GM18519 (cell line): ENCODE data around the gene MSH2.
"Not testable (repeated sequence)": the region's sequence is repeated elsewhere in the genome, so short reads cannot be mapped to it uniquely, and the experiment has no call there.

Experiments used
- ATAC-seq: cut with Tn5 transposase; IDR thresholded peaks from one replicate; pipeline ENCODE4 v1.9.1; 2021; ENCODE audit warnings: mild to moderate bottlenecking, moderate library complexity; ENCODE audit not compliant: unreplicated experiment, low FRiP score

MSH2 gene

DNA sequence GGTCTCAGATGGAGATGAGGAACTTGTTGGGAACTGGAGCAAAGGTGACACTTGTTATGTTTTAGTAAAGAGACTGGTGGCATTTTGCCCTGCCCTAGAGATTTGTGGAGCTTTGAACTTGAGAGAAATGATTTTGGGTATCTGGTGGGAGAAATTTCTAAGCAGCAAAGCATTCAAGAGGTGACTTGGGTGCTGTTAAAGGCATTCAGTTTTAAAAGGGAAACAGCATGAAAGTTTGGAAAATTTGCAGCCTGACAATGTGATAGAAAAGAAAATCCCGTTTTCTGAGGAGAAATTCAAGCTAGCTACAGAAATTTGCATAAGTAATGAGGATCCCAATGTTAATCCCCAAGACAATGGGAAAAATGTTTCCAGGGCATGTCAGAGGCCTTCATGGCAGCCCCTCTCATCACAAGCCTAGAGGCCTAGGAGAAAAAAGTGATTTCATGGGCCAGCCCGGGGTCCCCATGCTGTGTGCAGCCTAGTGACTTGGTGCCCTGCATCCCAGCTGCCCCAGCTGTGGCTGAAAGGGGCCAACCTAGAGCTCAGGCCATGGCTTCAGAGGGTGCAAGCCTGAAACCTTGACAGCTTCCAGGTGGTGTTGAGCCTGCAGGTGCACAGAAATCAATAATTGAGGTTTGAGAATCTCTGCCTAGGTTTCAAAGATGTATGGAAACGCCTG is 3.8 kb downstream of the MSH2 start:
- not testable (repeated sequence) for ATAC-seq

DNA sequence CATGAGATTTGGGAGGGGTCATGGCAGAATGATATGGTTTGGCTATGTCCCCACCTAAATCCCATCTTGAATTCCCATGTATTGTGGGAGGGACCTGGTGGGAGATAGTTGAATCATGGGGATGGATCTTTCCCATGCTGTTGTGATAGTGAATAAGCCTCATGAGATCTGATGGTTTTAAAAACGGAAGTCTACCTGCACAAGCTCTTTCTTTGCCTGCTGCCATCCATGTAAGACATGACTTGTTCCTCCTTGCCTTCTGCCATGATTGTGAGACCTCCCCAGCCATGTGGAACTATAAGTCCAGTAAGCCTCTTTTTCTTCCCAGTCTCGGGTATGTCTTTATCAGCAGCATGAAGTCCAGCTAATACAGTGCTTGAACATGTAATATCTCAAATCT is 5.0 kb downstream of the MSH2 start:
- ATAC-seq = not testable (repeated sequence)

DNA sequence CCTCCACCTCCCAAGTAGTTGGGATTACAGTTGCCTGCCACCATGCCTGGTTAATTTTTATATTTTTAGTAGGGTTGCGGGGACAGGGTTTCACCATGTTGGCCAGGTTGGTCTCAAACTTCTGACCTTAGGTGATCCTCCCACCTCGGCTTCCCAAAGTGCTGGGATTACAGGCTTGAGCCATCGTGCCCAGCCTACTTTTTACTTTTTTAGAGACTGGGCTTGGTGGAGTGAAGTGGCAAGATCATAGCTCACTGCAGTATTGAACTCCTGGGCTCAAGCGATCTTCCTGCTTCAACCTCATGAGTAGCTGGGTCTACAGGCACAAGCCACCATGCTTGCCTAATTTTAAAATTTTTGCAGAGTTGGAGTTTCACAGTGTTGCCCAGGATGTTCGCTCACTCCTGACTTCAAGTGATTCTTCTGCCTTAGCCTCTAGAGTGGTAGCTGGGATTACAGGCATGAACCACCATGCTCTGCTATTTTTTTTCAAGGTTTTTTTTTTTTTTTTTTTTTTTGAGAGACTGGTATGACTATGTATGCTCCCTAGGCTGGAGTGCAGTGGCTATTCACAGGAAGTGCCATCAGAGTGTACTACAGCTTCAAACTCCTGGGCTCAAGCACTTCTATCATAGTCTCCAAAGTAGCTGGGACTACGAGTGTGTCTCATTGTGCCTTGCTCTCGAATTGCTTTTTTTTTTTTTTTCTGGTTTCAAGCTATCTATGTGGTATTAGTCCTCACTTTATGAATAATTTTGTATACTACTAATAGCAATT is 11.9 kb downstream of the MSH2 start:
- ATAC-seq = no peak

DNA sequence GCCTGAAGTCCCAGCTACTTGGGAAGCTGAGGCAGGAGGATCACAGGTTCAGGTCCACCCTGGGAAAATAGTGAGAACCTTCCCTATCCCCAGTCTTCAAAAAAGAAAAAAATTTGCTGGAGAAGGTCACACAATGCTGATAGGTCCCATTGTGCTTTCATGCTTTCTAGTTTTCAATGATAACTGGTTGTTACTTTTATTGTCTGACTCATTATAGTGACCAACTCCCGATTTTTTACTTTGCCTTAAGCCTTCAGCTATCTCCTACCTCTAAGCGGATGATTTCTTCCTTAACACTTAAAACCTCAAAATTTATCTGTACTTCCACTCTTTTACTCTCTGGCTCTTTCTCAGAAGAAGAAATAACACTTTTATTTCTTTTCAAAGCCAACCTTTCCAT is 17.3 kb downstream of the MSH2 start:
- ATAC-seq = no peak

DNA sequence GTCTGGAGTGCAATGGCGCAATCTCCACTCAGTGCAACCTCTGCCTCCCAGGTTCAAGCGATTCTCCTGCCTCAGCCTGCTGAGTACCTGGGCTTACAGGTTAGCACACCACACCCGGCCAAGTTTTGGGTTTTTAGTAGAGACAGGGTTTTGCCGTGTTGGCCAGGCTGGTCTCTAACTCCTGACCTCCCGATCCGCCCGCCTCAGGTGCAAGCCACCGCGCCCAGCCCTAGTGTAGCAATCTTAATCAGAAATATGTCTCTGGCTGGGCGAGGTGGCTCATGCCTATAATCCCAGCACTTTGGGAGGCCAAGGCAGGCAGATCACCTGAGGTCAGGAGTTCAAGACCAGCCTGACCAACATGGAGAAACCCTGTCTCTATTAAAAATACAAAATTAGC is 17.7 kb downstream of the MSH2 start:
- not testable (repeated sequence) for ATAC-seq

DNA sequence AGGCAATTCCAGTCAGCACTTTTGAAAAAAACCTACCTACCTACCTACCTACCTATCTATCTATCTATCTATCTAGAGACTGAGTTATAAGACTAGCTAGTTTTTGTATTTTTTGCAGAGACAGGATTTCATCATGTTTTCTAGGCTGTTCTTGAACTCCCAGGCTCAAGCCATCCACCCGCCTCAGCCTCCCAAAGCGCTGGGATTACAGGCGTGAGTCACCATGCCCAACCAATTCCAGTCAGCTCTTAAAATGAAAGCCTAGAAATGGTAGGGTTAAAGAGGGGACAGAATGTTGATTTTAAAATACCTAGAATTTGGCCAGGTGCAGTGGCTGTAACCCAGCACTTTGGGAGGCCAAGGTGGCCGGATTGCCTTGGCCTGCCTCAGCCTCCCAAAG is 19.1 kb downstream of the MSH2 start:
- ATAC-seq = no peak

DNA sequence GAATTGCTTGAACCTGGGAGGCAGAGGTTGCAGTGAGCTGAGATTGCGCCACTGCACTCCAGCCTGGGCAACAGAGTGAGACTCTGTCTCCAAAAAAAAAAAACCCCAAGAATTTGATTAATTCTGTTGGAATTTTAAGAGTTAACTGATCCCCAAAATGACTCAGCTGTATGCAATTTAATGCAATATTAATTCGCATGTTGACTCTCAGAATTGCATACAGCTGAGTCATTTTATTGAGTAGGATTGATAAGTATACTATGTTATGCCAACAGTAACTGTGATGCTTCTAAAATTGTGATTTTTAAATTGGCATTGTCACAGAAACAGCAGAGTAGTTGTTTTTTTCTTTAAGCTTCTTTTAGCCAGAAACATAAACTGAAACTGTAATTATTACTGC is 19.6 kb downstream of the MSH2 start:
- no peak for ATAC-seq

DNA sequence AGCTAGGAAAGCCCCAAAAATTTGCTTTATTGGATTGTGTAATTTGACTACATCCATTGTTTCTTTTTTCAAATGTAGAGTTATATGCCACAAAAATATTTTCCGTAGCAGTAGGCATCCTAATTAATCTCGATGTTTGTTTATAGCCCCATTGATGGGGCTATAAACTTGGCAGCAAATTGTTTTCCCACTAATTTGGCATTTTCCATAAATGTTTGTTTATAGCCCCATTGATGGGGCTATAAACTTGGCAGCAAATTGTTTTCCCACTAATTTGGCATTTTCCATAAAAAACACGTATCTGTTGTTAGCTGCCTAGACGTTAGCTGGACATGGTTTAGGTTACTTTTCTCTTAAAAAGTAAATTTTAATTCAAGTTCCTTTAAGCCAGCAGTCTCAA is 23.8 kb downstream of the MSH2 start:
- ATAC-seq = no peak

DNA sequence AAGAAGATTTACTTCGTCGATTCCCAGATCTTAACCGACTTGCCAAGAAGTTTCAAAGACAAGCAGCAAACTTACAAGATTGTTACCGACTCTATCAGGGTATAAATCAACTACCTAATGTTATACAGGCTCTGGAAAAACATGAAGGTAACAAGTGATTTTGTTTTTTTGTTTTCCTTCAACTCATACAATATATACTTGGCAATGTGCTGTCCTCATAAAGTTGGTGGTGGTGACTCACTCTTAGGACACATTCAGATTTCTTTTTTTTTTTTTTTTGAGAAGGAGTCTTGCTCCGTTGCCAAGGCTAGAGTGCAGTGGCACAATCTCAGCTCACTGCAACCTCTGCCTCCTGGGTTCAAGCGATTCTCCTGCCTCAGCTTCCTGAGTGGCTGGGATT is 26.8 kb downstream of the MSH2 start:
- ATAC-seq = no peak

DNA sequence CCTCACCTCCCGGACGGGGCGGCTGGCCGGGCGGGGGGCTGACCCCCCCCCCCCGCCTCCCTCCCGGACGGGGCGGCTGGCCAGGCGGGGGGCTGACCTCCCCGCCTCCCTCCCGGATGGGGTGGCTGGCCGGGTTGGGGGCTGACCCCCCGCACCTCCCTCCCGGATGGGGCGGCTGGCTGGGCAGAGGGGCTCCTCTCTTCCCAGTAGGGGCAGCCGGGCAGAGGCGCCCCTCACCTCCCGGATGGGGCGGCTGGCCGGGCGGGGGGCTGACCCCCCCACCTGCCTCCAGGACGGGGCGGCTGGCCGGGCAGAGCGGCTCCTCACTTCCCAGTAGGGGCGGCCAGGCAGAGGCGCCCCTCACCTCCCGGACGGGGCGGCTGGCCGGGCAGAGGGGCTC is 30.1 kb downstream of the MSH2 start:
- ATAC-seq = not testable (repeated sequence)

DNA sequence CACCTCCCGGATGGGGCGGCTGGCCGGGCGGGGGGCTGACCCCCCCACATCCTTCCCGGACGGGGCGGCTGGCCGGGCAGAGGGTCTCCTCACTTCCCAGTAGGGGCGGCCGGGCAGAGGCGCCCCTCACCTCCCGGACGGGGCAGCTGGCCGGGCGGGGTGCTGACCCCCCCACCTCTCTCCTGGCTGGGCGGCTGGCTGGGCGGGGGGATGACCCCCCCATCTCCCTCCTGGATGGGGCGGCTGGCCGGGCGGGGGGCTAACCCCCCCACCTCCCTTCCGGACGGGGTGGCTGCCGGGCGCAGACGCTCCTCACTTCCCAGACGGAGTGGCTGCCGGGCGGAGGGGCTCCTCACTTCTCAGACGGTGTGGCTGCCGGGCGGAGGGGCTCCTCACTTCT is 30.5 kb downstream of the MSH2 start:
- not testable (repeated sequence) for ATAC-seq

DNA sequence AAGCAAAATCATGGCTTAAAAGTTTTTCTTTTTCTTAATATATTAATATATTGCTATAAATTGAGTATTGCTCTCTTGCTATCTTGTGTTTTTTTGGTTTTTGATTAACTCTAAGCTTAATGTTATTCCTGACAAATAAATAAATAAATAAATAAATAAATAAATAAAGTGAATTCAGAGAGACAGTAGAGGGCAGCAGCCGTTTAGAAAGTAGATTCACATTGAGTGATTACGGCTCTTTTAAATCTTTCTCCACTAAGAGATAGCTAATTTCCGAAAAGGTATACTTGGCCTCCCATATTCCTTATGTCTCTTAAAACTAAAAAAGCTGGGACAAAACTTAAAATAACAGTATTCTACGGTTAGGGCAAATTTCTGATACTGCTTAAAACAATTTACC is 34.3 kb downstream of the MSH2 start:
- no peak for ATAC-seq

DNA sequence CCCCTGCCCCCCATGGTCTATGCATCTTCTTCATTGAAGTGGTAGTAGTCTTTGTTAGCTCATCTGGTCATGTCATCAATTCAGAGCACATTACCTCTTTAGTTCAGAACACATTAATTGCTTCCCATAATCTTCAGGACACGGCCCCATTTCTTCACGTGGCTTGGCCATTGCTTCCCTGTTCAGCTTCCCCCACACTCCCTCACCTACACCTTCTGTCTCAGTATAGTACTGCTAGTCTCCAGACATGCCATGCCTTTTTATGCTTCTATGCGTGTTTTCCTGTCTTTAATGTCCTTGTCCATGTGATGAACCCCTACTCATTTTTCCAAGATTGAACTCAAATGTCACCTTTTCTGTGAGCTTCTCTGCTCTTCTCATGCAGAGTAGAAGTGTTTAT is 35.1 kb downstream of the MSH2 start:
- ATAC-seq = no peak

DNA sequence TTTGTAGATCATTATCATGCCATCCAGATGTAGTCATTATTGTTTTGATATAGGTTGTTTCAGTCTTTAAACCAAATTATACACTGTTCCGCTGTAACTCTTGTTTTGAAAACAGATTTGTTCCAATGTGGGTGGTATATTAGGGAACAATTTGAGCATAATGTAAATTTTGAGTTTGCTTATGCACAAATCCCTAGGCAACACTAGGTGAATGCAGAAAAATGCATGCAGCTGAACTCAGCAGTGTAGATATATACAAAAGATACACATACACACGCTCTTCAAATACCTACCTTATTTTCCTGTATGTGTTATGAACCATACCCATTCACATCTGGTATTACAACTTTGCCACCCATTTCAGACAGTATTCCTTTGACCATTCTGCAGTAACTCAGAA is 35.8 kb downstream of the MSH2 start:
- ATAC-seq = no peak

DNA sequence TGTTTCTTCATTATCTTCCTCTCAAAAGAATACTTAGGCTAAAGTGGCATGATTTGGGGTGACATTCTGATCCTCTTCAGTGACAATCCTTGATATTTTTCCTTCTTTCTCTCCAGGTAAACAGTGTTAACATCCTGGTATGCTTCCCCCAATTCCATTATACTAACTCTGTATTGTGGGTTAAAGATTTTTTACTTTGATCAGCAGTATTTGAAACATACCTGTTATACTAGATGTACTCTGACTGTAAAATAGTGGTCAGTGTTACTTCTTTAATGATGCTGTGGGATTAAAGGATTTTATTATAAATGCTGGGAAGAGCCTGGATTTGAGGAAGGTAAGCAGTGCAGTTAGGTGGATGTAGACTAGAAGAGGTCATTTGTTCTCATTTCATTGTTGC is 48.8 kb downstream of the MSH2 start:
- ATAC-seq = no peak

DNA sequence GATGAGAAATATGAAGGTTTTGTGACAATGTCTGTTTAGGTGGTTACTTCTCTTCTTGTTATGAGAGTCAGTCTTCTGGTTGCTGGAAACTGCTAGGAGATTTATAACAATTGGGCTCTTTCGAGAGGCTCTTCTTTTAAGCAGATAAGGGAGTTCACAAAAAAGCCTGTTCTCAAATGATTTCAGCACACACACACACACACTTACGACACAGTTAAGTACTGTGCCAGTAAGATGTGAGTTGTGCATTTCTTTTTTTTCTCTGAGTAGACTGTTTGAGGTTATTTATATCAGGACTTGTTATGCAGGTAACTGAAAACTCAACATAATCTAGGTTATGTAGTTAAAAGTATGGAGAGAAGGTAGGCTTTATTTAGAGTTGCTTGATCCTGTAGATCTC is 49.8 kb downstream of the MSH2 start:
- no peak for ATAC-seq

DNA sequence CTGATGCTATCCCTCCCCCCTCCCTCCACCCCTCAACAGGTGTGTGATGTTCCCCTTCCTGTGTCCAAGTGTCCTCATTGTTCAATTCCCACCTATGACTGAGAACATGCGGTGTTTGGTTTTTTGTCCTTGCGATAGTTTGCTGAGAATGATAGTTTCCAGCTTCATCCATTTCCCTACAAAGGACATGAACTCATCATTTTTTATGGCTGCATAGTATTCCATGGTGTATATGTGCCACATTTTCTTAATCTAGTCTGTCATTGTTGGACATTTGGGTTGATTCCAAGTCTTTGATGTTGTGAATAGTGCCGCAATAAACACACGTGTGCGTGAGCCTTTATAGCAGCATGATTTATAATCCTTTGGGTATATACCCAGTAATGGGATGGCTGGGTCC is 51.9 kb downstream of the MSH2 start:
- not testable (repeated sequence) for ATAC-seq

DNA sequence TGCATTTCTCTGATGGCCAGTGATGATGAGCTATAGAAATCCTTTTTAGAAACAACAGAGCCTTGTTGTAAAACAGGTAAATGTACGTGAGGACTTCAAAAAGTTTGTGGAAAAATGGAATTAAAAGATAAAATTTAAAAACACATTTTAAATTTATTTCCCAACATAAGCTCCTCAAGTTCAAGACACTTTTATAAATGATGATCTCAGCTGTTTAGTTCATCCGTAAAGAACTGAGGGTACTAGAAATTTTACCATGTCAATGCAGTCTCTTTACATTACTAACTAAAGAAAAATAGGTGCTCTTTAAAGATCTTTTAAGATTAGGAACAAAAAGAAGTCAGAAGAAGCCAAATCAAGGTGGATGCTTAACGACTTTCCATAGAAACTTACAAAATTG is 52.5 kb downstream of the MSH2 start:
- no peak for ATAC-seq

DNA sequence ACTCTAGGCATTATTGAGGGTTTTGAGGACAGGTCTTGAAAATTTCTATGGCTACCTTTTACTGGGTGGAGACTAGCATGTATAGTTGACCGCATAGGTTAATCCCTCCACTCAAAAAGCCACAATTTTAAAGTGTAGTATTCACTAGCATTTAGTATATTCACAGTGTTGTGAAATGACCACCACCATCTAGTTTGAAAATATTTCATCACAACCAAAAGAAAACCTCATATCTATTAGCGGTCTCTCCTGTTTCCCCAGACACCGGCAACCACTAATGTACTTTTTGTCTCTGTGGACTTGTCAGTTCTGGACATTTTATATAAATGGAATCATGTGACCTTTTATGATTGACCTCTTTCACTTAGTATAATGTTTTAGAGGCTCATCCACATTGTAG is 53.9 kb downstream of the MSH2 start:
- no peak for ATAC-seq

DNA sequence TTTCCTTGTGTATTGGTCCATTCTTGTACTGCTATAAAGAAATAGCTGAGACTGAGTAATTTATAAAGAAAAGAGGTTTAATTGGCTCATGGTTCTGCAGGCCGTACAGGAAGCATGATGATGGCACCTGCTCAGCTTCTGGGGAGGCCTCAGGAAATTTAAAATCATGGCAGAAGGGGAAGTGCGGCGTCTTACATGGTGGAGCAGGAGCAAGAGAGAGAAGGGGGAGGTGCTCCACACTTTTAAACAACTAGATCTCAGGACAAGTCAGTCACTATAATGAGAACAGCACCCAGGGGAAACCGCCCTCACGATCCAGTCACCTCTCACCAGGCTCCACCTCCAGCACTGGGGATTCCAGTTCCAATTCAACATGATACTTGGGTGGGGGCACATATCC is 54.3 kb downstream of the MSH2 start:
- ATAC-seq = no peak

DNA sequence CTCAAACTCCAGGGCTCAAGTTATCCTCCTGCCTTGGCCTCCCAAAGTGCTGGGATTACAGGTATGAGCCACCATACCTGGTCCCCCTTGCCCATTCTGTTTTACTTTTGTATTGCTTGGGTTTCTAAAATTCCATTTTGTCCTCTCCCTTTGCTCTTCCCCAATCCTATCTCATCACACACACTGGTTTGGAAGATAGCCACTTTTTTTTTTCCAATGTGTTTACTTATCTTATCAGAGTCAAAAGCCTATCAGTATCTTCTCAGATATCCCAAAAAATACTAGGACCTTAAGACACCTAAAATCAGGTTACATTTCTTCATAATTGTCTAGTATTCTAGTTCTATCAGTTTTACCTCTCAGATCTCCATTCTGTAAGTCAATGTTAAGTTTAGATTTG is 56.1 kb downstream of the MSH2 start:
- no peak for ATAC-seq

DNA sequence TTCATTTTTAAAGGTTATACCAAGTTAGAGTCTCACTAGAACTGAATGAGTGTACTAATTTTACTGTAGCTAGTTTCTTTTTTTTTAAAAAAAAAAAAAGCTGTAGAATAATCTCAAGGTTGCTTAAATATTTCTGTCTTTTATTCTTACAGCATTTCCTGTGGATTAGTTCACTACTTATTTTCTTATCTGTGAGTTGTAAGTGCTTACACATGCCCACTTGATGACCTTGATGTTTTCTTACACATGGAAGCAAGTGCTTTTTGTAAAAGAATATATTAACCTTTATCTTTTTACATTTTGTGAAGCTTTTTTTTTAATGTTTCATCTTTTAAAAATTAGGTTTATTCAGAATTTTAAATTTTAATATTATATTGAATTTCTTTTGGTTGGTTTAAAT is 57.8 kb downstream of the MSH2 start:
- ATAC-seq = no peak
